SK-N-SH treated with all-trans-retinoic acid at 6 μM for 48 hours (cell line): ENCODE data around the gene POMP.
A peak's percentile ranks its signal among the peaks of the same experiment; 100 is the strongest.

Experiments used
- ATAC-seq: fragments of 200-7000 bp; cut with Tn5 transposase; 3 replicates; pipeline ENCODE4 v1.9.1; 2020; ENCODE audit warnings: mild to moderate bottlenecking, moderate library complexity
- ARNTL ChIP-seq: fragments of 450-650 bp; formaldehyde crosslinking; IDR thresholded peaks from 2 replicates; pipeline ENCODE4 v1.5.0; 2020; ENCODE audit warnings: low read depth, mild to moderate bottlenecking, moderate library complexity, borderline replicate concordance
- BACH2 ChIP-seq: fragments of 250-450 bp; sonication (Bioruptor Pico); IDR thresholded peaks from 2 replicates; pipeline ENCODE4 v1.9.0; 2021; ENCODE audit warnings: mild to moderate bottlenecking, borderline replicate concordance
- CREB5 ChIP-seq: fragments of 250-450 bp; sonication (Bioruptor Pico); IDR thresholded peaks from 2 replicates; pipeline ENCODE4 v1.5.1; 2020; ENCODE audit warnings: low read depth, mild to moderate bottlenecking, moderate library complexity
- CSDC2 ChIP-seq: fragments of 250-450 bp; sonication (Bioruptor Pico); IDR thresholded peaks from 2 replicates; pipeline ENCODE4 v1.5.0; 2020; ENCODE audit warnings: mild to moderate bottlenecking, moderate library complexity
- CSRNP3 ChIP-seq: fragments of 250-450 bp; sonication (Bioruptor Pico); IDR thresholded peaks from 2 replicates; pipeline ENCODE4 v1.5.1; 2021; ENCODE audit warnings: mild to moderate bottlenecking, moderate library complexity
- ESRRG ChIP-seq: fragments of 250-450 bp; sonication (Bioruptor Pico); IDR thresholded peaks from 2 replicates; pipeline ENCODE4 v1.6.1; 2021; ENCODE audit warnings: mild to moderate bottlenecking
- GLIS3 ChIP-seq: fragments of 250-450 bp; sonication (Bioruptor Pico); IDR thresholded peaks from 2 replicates; pipeline ENCODE4 v1.5.0; 2020; ENCODE audit warnings: mild to moderate bottlenecking, moderate library complexity
- ISL1 ChIP-seq: fragments of 250-450 bp; sonication (Bioruptor Pico); IDR thresholded peaks from 2 replicates; pipeline ENCODE4 v2.1.2; 2022; ENCODE audit warnings: mild to moderate bottlenecking, moderate library complexity
- OSR1 ChIP-seq: fragments of 250-450 bp; sonication (Bioruptor Pico); IDR thresholded peaks from 2 replicates; pipeline ENCODE4 v1.8.0; 2022; ENCODE audit warnings: moderate library complexity, mild to moderate bottlenecking, inconsistent platforms
- POU6F1 ChIP-seq: fragments of 250-450 bp; sonication (Bioruptor Pico); IDR thresholded peaks from 2 replicates; pipeline ENCODE4 v1.8.0; 2021; ENCODE audit warnings: low read depth, mild to moderate bottlenecking, moderate library complexity, borderline replicate concordance
- RARB ChIP-seq: fragments of 250-450 bp; sonication (Bioruptor Pico); IDR thresholded peaks from 2 replicates; pipeline ENCODE4 v1.8.0; 2021; ENCODE audit warnings: mild to moderate bottlenecking, moderate library complexity
- SNAI2 ChIP-seq: fragments of 250-450 bp; sonication (Bioruptor Pico); IDR thresholded peaks from 2 replicates; pipeline ENCODE4 v1.5.0; 2020; ENCODE audit warnings: mild to moderate bottlenecking, moderate library complexity
- TCF4 ChIP-seq: fragments of 250-450 bp; sonication (Bioruptor Pico); IDR thresholded peaks from 2 replicates; pipeline ENCODE4 v1.8.0; 2021; ENCODE audit warnings: mild to moderate bottlenecking, moderate library complexity, borderline replicate concordance
- TOX ChIP-seq: fragments of 250-450 bp; sonication (Bioruptor Pico); IDR thresholded peaks from 2 replicates; pipeline ENCODE4 v1.8.0; 2021; ENCODE audit warnings: mild to moderate bottlenecking, moderate library complexity, borderline replicate concordance
- ZC3H10 ChIP-seq: fragments of 250-450 bp; sonication (Bioruptor Pico); IDR thresholded peaks from 2 replicates; pipeline ENCODE4 v1.5.1; 2021; ENCODE audit warnings: mild to moderate bottlenecking, moderate library complexity
- ZFP3 ChIP-seq: fragments of 250-450 bp; sonication (Bioruptor Pico); IDR thresholded peaks from 2 replicates; pipeline ENCODE4 v1.5.0; 2020; ENCODE audit warnings: mild to moderate bottlenecking, moderate library complexity
- ZFP30 ChIP-seq: fragments of 450-650 bp; formaldehyde crosslinking; IDR thresholded peaks from 2 replicates; pipeline ENCODE4 v1.5.0; 2022; ENCODE audit warnings: mild to moderate bottlenecking, moderate library complexity
- ZNF70 ChIP-seq: fragments of 450-650 bp; formaldehyde crosslinking; IDR thresholded peaks from 2 replicates; pipeline ENCODE4 v1.5.0; 2020; ENCODE audit warnings: mild to moderate bottlenecking, moderate library complexity
- ZNF8 ChIP-seq: fragments of 450-650 bp; formaldehyde crosslinking; IDR thresholded peaks from 2 replicates; pipeline ENCODE4 v1.5.0; 2020; ENCODE audit warnings: mild to moderate bottlenecking, moderate library complexity

POMP gene

GRCh38 chr13:28684257-28684656, 25.3 kb downstream of the POMP start (continued):
- TF ChIP-seq CSRNP3 (CRISPR knock-in tag) (no peak), SNAI2 (no peak), ZNF70 (CRISPR knock-in tag) (no peak), ESRRG (CRISPR knock-in tag) (no peak), TCF4 (CRISPR knock-in tag) (no peak), GLIS3 (CRISPR knock-in tag) (no peak)

- TF ChIP-seq ESRRG (CRISPR knock-in tag) (no peak), OSR1 (CRISPR knock-in tag) (no peak), SNAI2 (no peak), CREB5 (CRISPR knock-in tag) (no peak), CSRNP3 (CRISPR knock-in tag) (no peak), BACH2 (CRISPR knock-in tag) (no peak), ISL1 (CRISPR knock-in tag) (no peak), ARNTL (CRISPR knock-in tag) (no peak), GLIS3 (CRISPR knock-in tag) (no peak)
- no peak for ATAC-seq
These were observed 26.2 kb downstream of the POMP start for GRCh38 chr13:28685114-28685513.

GRCh38 chr13:28685892-28686291, 27.0 kb downstream of the POMP start:
- TF ChIP-seq SNAI2 (no peak), ZNF70 (CRISPR knock-in tag) (no peak), ISL1 (CRISPR knock-in tag) (no peak), ZC3H10 (CRISPR knock-in tag) (no peak), CSRNP3 (CRISPR knock-in tag) (no peak), ZNF8 (no peak), POU6F1 (CRISPR knock-in tag) (no peak), CSDC2 (CRISPR knock-in tag) (no peak), GLIS3 (CRISPR knock-in tag) (no peak), ZFP30 (no peak), ZFP3 (CRISPR knock-in tag) (no peak), RARB (no peak), ESRRG (CRISPR knock-in tag) (no peak), OSR1 (CRISPR knock-in tag) (no peak), CREB5 (CRISPR knock-in tag) (no peak), TOX (CRISPR knock-in tag) (no peak)
- ATAC-seq = no peak

GRCh38 chr13:28693605-28694491, 34.9 kb downstream of the POMP start:
- peak; percentile 71 for ATAC-seq
